Osteoblast (primary cell): ENCODE data around the gene FAM107A. TPM values are rescaled to one million over a fixed set of nuclear protein-coding genes. Genes with fewer than 3 reads are reported as not detected.

Experiments used
- DNase-seq: peaks from one replicate; pipeline ENCODE4 v3.0.0; 2011; ENCODE audit warnings: low spot score, mixed read lengths; ENCODE audit not compliant: insufficient read length; ENCODE audit errors: missing footprints
- H2AFZ ChIP-seq: 2 replicates; pipeline ENCODE4 v1.6.0; 2011; ENCODE audit warnings: mild to moderate bottlenecking, low read length
- H3K27ac ChIP-seq: 2 replicates; pipeline ENCODE4 v1.5.1; 2011; ENCODE audit warnings: mild to moderate bottlenecking, low read depth, low read length, moderate library complexity
- H3K27me3 ChIP-seq: 2 replicates; pipeline ENCODE4 v1.6.0; 2012; ENCODE audit warnings: mild to moderate bottlenecking, control low read depth, inconsistent platforms, low read length, moderate library complexity; ENCODE audit not compliant: insufficient read depth
- H3K36me3 ChIP-seq: 2 replicates; pipeline ENCODE4 v1.5.1; 2011; ENCODE audit warnings: mild to moderate bottlenecking, low read length, control low read depth, moderate library complexity; ENCODE audit not compliant: insufficient read depth
- H3K4me1 ChIP-seq: 2 replicates; pipeline ENCODE4 v1.5.1; 2011; ENCODE audit warnings: mild to moderate bottlenecking, low read length, control low read depth, moderate library complexity; ENCODE audit not compliant: insufficient read depth
- H3K4me2 ChIP-seq: 2 replicates; pipeline ENCODE4 v1.6.0; 2011; ENCODE audit warnings: mild to moderate bottlenecking, low read length; ENCODE audit not compliant: insufficient read depth
- H3K4me3 ChIP-seq: fragments of 200-600 bp; sonication (generic); 3 replicates; pipeline ENCODE4 v1.5.1; 2012; ENCODE audit warnings: mild to moderate bottlenecking, low read length, inconsistent platforms; ENCODE audit not compliant: insufficient read depth
- H3K79me2 ChIP-seq: 2 replicates; pipeline ENCODE4 v1.6.0; 2012; ENCODE audit warnings: mild to moderate bottlenecking, low read length, control low read depth, inconsistent platforms; ENCODE audit not compliant: insufficient read depth
- H3K9me3 ChIP-seq: 2 replicates; pipeline ENCODE4 v1.5.1; 2011; ENCODE audit warnings: low read depth, low read length, control low read depth
- H4K20me1 ChIP-seq: 2 replicates; pipeline ENCODE4 v1.6.0; 2012; ENCODE audit warnings: mild to moderate bottlenecking, low read length, control low read depth; ENCODE audit not compliant: insufficient read depth
- CTCF ChIP-seq: IDR thresholded peaks from 2 replicates; pipeline ENCODE4 v1.5.1; 2011; ENCODE audit warnings: mild to moderate bottlenecking, low read depth, low read length, moderate library complexity; ENCODE audit errors: extremely low read depth
- total RNA-seq: library from RNA; depleted of rRNA; stranded (reverse); fragments of >200 nt; gene quantifications from 2 replicates; pipeline ENCODE4 v1.2.3, GENCODE V29; 2012

FAM107A gene
- total RNA-seq, 1 donor = not detected

GRCh38 chr3:58520403-58521335 is 56.5 kb downstream of the FAM107A start:
- peak; percentile 41 for DNase-seq
- H3K4me3 ChIP-seq = no peak overlapping the region
- no peaks in the 10 kb centered on the region for H4K20me1 ChIP-seq
- H3K9me3 ChIP-seq = no peaks in the 10 kb centered on the region
- no peaks in the 10 kb centered on the region for H3K4me1 ChIP-seq
- no peak overlapping the region for H3K4me2 ChIP-seq
- H3K79me2 ChIP-seq = no peaks in the 10 kb centered on the region
- no peaks in the 10 kb centered on the region for H3K27me3 ChIP-seq
- H3K36me3 ChIP-seq = peaks cover 21% of the 10 kb centered on the region
- TF ChIP-seq CTCF = no peak
- H2AFZ ChIP-seq = no peak overlapping the region
- H3K27ac ChIP-seq = no peak overlapping the region

GRCh38 chr3:58519668-58520402 is 57.4 kb downstream of the FAM107A start:
- no peak overlapping the region for H2AFZ ChIP-seq
- no peaks in the 10 kb centered on the region for H3K4me1 ChIP-seq
- H3K4me3 ChIP-seq = no peak overlapping the region
- peaks cover 21% of the 10 kb centered on the region for H3K36me3 ChIP-seq
- no peak overlapping the region for H3K4me2 ChIP-seq
- no peaks in the 10 kb centered on the region for H4K20me1 ChIP-seq
- no peaks in the 10 kb centered on the region for H3K79me2 ChIP-seq
- no peaks in the 10 kb centered on the region for H3K27me3 ChIP-seq
- H3K9me3 ChIP-seq = no peaks in the 10 kb centered on the region
- no peak overlapping the region for H3K27ac ChIP-seq
- TF ChIP-seq CTCF = no peak
- DNase-seq = no peak

- H3K4me2 ChIP-seq = no peak overlapping the region
- DNase-seq = no peak
- no peak for TF ChIP-seq CTCF
- no peaks in the 10 kb centered on the region for H3K9me3 ChIP-seq
- H4K20me1 ChIP-seq = no peaks in the 10 kb centered on the region
- no peak overlapping the region for H3K4me3 ChIP-seq
- no peak overlapping the region for H3K27ac ChIP-seq
- H3K36me3 ChIP-seq = peaks cover 16% of the 10 kb centered on the region
- H2AFZ ChIP-seq = no peak overlapping the region
- H3K27me3 ChIP-seq = no peaks in the 10 kb centered on the region
- H3K4me1 ChIP-seq = no peaks in the 10 kb centered on the region
- H3K79me2 ChIP-seq = no peaks in the 10 kb centered on the region
These were observed 58.9 kb downstream of the FAM107A start for GRCh38 chr3:58518291-58518789.

- no peak for TF ChIP-seq CTCF
- Histone ChIP-seq H3K4me3 (no peak overlapping the region), H3K79me2 (no peaks in the 10 kb centered on the region), H4K20me1 (no peaks in the 10 kb centered on the region), H2AFZ (no peak overlapping the region), H3K9me3 (no peaks in the 10 kb centered on the region), H3K36me3 (peaks cover 4% of the 10 kb centered on the region), H3K4me1 (no peaks in the 10 kb centered on the region), H3K4me2 (no peak overlapping the region), H3K27me3 (no peaks in the 10 kb centered on the region), H3K27ac (no peak overlapping the region)
- no peak for DNase-seq
These were observed 62.8 kb downstream of the FAM107A start for GRCh38 chr3:58514405-58514804.
